ENCODE results near the gene MARK4. TPM values are rescaled to one million over a fixed set of nuclear protein-coding genes. Genes with fewer than 3 reads are reported as not detected.
"Not testable (repeated sequence)": the region's sequence is repeated elsewhere in the genome, so short reads cannot be mapped to it uniquely, and the experiment has no call there.

The MARK4 gene
- total RNA-seq, 1 experiment from 2014 or later = 58.5 TPM

DNA sequence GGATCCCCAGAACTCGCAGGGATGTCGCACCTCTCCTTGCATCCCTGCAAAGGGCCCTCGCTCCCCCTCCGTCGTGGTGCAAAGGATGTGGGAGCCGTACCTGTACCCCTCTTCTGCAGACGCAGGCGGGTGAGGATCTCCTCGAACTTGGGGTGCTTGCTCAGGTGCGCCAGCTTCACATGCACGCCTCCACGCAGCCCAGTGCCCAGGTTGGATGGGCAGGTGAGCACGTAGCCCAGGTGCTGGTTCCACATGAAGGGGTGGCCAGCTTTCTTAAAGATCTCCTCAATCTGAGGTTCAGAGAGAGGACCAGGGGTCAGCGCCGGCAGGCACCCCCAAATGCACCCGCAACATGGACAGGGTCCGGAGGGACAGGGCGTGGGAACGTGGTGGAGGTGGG, 56.3 kb downstream of the MARK4 start:
- ChIA-PET CTCF (interaction anchor here (0.6 to 1.2 kb wide), 7 partner anchors 15 to 1772 kb away, joined by 3 to 12 read pairs (median 4); partner anchors contain the start of genes BLOC1S3 and TRAPPC6A), POLR2A (interaction anchor here (0.6 kb wide), 1 partner anchor 161 kb away, joined by 4 read pairs; no protein-coding TSS in a partner anchor)
- Mint-ChIP-seq H3K9me3 (peaks cover 8% of the 10 kb centered on the region), H3K36me3 (no peaks in the 10 kb centered on the region; the same call in 1 of the 2 replicates), H3K4me3 (no peak overlapping the region), H3K27ac (no peak overlapping the region), H3K27me3 (ENCODE audit: low read depth) (peaks cover 65% of the 10 kb centered on the region), H3K4me1 (peaks cover 13% of the 10 kb centered on the region)
- DNase-seq (ENCODE audit: low spot score) (no peak), ATAC-seq (no peak)
- TF ChIP-seq ZNF671 (CRISPR knock-in tag; IDR thresholded peaks at IDR 0.05) (no peak), NR2C2 (CRISPR knock-in tag; IDR thresholded peaks at IDR 0.05) (no peak), CREM (CRISPR knock-in tag; IDR thresholded peaks at IDR 0.05) (no peak), PRRX2 (CRISPR knock-in tag; IDR thresholded peaks at IDR 0.05) (no peak), JAZF1 (CRISPR knock-in tag; IDR thresholded peaks at IDR 0.05) (no peak), ZNF138 (CRISPR knock-in tag; conservative IDR thresholded peaks at IDR 0.05) (no peak), ELF4 (CRISPR knock-in tag; IDR thresholded peaks at IDR 0.05; ENCODE audit: low read depth) (no peak), KAT7 (CRISPR knock-in tag; IDR thresholded peaks at IDR 0.05; ENCODE audit: borderline replicate concordance) (no peak), HMGA2 (CRISPR knock-in tag; IDR thresholded peaks at IDR 0.05) (no peak), NFE2L1 (CRISPR knock-in tag; IDR thresholded peaks at IDR 0.05) (no peak), GTF2I (CRISPR knock-in tag; conservative IDR thresholded peaks at IDR 0.05) (no peak), GABPB1 (CRISPR knock-in tag; IDR thresholded peaks at IDR 0.05) (no peak)
- TF ChIP-seq, protein P1, sequence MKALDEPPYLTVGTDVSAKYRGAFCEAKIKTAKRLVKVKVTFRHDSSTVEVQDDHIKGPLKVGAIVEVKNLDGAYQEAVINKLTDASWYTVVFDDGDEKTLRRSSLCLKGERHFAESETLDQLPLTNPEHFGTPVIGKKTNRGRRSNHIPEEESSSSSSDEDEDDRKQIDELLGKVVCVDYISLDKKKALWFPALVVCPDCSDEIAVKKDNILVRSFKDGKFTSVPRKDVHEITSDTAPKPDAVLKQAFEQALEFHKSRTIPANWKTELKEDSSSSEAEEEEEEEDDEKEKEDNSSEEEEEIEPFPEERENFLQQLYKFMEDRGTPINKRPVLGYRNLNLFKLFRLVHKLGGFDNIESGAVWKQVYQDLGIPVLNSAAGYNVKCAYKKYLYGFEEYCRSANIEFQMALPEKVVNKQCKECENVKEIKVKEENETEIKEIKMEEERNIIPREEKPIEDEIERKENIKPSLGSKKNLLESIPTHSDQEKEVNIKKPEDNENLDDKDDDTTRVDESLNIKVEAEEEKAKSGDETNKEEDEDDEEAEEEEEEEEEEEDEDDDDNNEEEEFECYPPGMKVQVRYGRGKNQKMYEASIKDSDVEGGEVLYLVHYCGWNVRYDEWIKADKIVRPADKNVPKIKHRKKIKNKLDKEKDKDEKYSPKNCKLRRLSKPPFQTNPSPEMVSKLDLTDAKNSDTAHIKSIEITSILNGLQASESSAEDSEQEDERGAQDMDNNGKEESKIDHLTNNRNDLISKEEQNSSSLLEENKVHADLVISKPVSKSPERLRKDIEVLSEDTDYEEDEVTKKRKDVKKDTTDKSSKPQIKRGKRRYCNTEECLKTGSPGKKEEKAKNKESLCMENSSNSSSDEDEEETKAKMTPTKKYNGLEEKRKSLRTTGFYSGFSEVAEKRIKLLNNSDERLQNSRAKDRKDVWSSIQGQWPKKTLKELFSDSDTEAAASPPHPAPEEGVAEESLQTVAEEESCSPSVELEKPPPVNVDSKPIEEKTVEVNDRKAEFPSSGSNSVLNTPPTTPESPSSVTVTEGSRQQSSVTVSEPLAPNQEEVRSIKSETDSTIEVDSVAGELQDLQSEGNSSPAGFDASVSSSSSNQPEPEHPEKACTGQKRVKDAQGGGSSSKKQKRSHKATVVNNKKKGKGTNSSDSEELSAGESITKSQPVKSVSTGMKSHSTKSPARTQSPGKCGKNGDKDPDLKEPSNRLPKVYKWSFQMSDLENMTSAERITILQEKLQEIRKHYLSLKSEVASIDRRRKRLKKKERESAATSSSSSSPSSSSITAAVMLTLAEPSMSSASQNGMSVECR (CRISPR knock-in tag; IDR thresholded peaks at IDR 0.05; ENCODE audit: borderline replicate concordance) = no peak
- TF ChIP-seq, protein P2, sequence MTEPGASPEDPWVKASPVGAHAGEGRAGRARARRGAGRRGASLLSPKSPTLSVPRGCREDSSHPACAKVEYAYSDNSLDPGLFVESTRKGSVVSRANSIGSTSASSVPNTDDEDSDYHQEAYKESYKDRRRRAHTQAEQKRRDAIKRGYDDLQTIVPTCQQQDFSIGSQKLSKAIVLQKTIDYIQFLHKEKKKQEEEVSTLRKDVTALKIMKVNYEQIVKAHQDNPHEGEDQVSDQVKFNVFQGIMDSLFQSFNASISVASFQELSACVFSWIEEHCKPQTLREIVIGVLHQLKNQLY (CRISPR knock-in tag; IDR thresholded peaks at IDR 0.05) = no peak
- TF ChIP-seq, protein P3, sequence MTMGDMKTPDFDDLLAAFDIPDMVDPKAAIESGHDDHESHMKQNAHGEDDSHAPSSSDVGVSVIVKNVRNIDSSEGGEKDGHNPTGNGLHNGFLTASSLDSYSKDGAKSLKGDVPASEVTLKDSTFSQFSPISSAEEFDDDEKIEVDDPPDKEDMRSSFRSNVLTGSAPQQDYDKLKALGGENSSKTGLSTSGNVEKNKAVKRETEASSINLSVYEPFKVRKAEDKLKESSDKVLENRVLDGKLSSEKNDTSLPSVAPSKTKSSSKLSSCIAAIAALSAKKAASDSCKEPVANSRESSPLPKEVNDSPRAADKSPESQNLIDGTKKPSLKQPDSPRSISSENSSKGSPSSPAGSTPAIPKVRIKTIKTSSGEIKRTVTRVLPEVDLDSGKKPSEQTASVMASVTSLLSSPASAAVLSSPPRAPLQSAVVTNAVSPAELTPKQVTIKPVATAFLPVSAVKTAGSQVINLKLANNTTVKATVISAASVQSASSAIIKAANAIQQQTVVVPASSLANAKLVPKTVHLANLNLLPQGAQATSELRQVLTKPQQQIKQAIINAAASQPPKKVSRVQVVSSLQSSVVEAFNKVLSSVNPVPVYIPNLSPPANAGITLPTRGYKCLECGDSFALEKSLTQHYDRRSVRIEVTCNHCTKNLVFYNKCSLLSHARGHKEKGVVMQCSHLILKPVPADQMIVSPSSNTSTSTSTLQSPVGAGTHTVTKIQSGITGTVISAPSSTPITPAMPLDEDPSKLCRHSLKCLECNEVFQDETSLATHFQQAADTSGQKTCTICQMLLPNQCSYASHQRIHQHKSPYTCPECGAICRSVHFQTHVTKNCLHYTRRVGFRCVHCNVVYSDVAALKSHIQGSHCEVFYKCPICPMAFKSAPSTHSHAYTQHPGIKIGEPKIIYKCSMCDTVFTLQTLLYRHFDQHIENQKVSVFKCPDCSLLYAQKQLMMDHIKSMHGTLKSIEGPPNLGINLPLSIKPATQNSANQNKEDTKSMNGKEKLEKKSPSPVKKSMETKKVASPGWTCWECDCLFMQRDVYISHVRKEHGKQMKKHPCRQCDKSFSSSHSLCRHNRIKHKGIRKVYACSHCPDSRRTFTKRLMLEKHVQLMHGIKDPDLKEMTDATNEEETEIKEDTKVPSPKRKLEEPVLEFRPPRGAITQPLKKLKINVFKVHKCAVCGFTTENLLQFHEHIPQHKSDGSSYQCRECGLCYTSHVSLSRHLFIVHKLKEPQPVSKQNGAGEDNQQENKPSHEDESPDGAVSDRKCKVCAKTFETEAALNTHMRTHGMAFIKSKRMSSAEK (CRISPR knock-in tag; IDR thresholded peaks at IDR 0.05; ENCODE audit: borderline replicate concordance) = no peak
- TF ChIP-seq, protein P4, sequence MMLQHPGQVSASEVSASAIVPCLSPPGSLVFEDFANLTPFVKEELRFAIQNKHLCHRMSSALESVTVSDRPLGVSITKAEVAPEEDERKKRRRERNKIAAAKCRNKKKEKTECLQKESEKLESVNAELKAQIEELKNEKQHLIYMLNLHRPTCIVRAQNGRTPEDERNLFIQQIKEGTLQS (CRISPR knock-in tag; conservative IDR thresholded peaks at IDR 0.05) = no peak
- TF ChIP-seq, protein P5, sequence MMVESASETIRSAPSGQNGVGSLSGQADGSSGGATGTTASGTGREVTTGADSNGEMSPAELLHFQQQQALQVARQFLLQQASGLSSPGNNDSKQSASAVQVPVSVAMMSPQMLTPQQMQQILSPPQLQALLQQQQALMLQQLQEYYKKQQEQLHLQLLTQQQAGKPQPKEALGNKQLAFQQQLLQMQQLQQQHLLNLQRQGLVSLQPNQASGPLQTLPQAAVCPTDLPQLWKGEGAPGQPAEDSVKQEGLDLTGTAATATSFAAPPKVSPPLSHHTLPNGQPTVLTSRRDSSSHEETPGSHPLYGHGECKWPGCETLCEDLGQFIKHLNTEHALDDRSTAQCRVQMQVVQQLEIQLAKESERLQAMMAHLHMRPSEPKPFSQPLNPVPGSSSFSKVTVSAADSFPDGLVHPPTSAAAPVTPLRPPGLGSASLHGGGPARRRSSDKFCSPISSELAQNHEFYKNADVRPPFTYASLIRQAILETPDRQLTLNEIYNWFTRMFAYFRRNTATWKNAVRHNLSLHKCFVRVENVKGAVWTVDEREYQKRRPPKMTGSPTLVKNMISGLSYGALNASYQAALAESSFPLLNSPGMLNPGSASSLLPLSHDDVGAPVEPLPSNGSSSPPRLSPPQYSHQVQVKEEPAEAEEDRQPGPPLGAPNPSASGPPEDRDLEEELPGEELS (CRISPR knock-in tag; IDR thresholded peaks at IDR 0.05) = no peak
- TF ChIP-seq, protein P6, sequence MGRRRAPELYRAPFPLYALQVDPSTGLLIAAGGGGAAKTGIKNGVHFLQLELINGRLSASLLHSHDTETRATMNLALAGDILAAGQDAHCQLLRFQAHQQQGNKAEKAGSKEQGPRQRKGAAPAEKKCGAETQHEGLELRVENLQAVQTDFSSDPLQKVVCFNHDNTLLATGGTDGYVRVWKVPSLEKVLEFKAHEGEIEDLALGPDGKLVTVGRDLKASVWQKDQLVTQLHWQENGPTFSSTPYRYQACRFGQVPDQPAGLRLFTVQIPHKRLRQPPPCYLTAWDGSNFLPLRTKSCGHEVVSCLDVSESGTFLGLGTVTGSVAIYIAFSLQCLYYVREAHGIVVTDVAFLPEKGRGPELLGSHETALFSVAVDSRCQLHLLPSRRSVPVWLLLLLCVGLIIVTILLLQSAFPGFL (CRISPR knock-in tag; IDR thresholded peaks at IDR 0.05; ENCODE audit: borderline replicate concordance) = no peak

DNA sequence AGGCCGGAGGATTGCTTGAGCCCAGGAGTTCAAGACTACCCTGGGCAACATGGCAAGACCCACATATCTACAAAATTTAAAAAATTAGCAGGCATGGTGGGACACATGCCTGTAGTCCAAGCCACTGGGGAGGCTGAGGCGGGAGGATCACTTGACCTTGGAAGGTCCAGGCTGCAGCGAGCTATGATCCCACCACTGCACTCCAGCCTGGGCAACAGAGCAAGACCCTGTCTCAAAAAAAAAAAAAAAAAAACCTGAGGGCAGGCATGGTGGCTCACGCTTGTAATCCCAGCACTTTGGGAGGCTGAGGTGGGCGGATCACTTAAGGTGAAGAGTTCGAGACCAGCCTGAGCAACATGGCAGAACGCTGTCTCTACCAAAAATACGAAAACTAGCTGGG, 58.3 kb downstream of the MARK4 start:
- ATAC-seq; H3K4me3 Mint-ChIP-seq; H3K9me3 Mint-ChIP-seq; DNase-seq (ENCODE audit: low spot score); H3K27ac Mint-ChIP-seq; H3K36me3 Mint-ChIP-seq: not testable (repeated sequence)
- ChIA-PET CTCF (interaction anchor here (0.6 to 1.2 kb wide), 2 partner anchors 126 to 157 kb away, joined by 3 to 5 read pairs; no protein-coding TSS in a partner anchor), POLR2A (interaction anchor here (0.6 kb wide), 1 partner anchor 14 kb away, joined by 3 read pairs; no protein-coding TSS in a partner anchor)
- peaks cover 13% of the 10 kb centered on the region for H3K4me1 Mint-ChIP-seq
- peaks cover 65% of the 10 kb centered on the region for H3K27me3 Mint-ChIP-seq (ENCODE audit: low read depth)
